Measurements from ENCODE around the gene AHI1.

AHI1 gene

GRCh38 chr6:135497412-135498184 lies at the start of gene AHI1:
AHI1 (minus strand) TSS chr6:135497740; CDS start chr6:135492237, 5,503 bp downstream.
- no peak for DNase-seq (ENCODE audit: low read depth)

GRCh38 chr6:135546680-135547418 lies 49.3 kb upstream of the AHI1 start:
- no peak for DNase-seq (ENCODE audit: low read depth)

GRCh38 chr6:135546206-135546605 lies 48.7 kb upstream of the AHI1 start:
- DNase-seq (ENCODE audit: low read depth): no peak

GRCh38 chr6:135540207-135540840 lies 42.8 kb upstream of the AHI1 start:
- DNase-seq (ENCODE audit: low read depth): no peak

GRCh38 chr6:135537741-135538301 lies 40.3 kb upstream of the AHI1 start:
- peak; percentile 83 for DNase-seq (ENCODE audit: low read depth)

- peak; percentile 74 for DNase-seq (ENCODE audit: low read depth)
Measured at GRCh38 chr6:135535989-135536414, 38.5 kb upstream of the AHI1 start.

- DNase-seq (ENCODE audit: low read depth): no peak
Measured at GRCh38 chr6:135534773-135535380, 37.3 kb upstream of the AHI1 start.

- DNase-seq (ENCODE audit: low read depth): no peak
Measured at GRCh38 chr6:135532559-135532958, 35.0 kb upstream of the AHI1 start.

GRCh38 chr6:135531954-135532490 lies 34.5 kb upstream of the AHI1 start:
- DNase-seq (ENCODE audit: low read depth): no peak

GRCh38 chr6:135530113-135530512 lies 32.6 kb upstream of the AHI1 start:
- DNase-seq (ENCODE audit: low read depth): no peak

GRCh38 chr6:135527960-135528249 lies 30.4 kb upstream of the AHI1 start:
- no peak for DNase-seq (ENCODE audit: low read depth)

- DNase-seq (ENCODE audit: low read depth): no peak
Measured at GRCh38 chr6:135527116-135527959, 29.8 kb upstream of the AHI1 start.

- DNase-seq (ENCODE audit: low read depth): no peak
Measured at GRCh38 chr6:135525594-135525993, 28.1 kb upstream of the AHI1 start.

GRCh38 chr6:135522965-135523692 lies 25.6 kb upstream of the AHI1 start:
- no peak for DNase-seq (ENCODE audit: low read depth)

- no peak for DNase-seq (ENCODE audit: low read depth)
Measured at GRCh38 chr6:135521431-135521830, 23.9 kb upstream of the AHI1 start.

GRCh38 chr6:135520781-135521180 lies 23.2 kb upstream of the AHI1 start:
- DNase-seq (ENCODE audit: low read depth): no peak

GRCh38 chr6:135519348-135519747 lies 21.8 kb upstream of the AHI1 start:
- DNase-seq (ENCODE audit: low read depth): no peak

GRCh38 chr6:135517527-135517926 lies 20.0 kb upstream of the AHI1 start:
- DNase-seq (ENCODE audit: low read depth): no peak

- no peak for DNase-seq (ENCODE audit: low read depth)
Measured at GRCh38 chr6:135514706-135515105, 17.2 kb upstream of the AHI1 start.

GRCh38 chr6:135506270-135506997 lies 8.9 kb upstream of the AHI1 start:
- DNase-seq (ENCODE audit: low read depth): no peak
